Neural crest cell (in vitro differentiated cells): ENCODE data around the gene CLCN7. TPM values are rescaled to one million over a fixed set of nuclear protein-coding genes. Genes with fewer than 3 reads are reported as not detected.

ENCODE experiments used
- DNase-seq: peaks from one replicate; pipeline ENCODE4 v3.0.0; 2021; ENCODE audit warnings: low read depth, mixed read lengths, low spot score
- H3K27ac Mint-ChIP-seq: one replicate; pipeline ENCODE4 v1.8.0; 2021; ENCODE audit warnings: mild to moderate bottlenecking, mixed read lengths; ENCODE audit not compliant: unreplicated experiment
- H3K27me3 Mint-ChIP-seq: 2 replicates; pipeline ENCODE4 v1.8.0; 2021; ENCODE audit warnings: low read depth, mild to moderate bottlenecking, mixed read lengths
- H3K36me3 Mint-ChIP-seq: 2 replicates; pipeline ENCODE4 v1.8.0; 2021; ENCODE audit warnings: low read depth, mild to moderate bottlenecking, mixed read lengths
- H3K4me1 Mint-ChIP-seq: 2 replicates; pipeline ENCODE4 v1.8.0; 2021; ENCODE audit warnings: mixed read lengths
- H3K4me3 Mint-ChIP-seq: one replicate; pipeline ENCODE4 v1.8.0; 2021; ENCODE audit warnings: mild to moderate bottlenecking, mixed read lengths
- H3K9me3 Mint-ChIP-seq: 2 replicates; pipeline ENCODE4 v1.8.0; 2021; ENCODE audit warnings: mixed read lengths
- total RNA-seq: library from RNA; stranded (reverse); gene quantifications from 2 replicates; pipeline ENCODE4 v1.2.1, GENCODE V29; 2021
- TF ChIP-seq, protein P1 (sequence below): fragments of 200-600 bp; sonication (generic); conservative IDR thresholded peaks from 2 replicates; pipeline ENCODE4 v1.5.0; 2021; ENCODE audit warnings: antibody characterized with exemption, mild to moderate bottlenecking

CLCN7 gene
- total RNA-seq, 1 donor from 2014 or later = 82.4 TPM

DNA sequence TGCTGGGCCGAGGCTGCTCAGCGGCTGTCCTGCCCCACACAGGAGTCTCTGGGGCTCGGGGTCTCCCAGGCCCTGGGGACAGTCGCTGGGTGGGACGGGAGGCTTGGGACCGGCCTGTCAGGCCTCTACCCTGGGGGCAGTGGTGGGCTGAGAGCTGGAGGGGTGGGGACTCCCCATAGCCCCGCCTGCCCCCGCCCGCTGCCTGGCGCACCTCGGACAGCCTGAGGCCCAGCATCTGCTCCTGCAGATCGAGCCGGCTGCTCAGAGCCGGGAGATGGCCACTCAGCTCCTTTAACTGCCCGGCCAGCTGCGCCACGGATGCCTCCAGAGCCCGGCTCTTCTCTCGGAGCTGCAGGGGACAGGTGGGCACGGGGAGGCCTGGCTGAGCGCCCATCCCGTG, 37.2 kb downstream of the CLCN7 start:
- no peak overlapping the region for H3K27ac Mint-ChIP-seq
- no peaks in the 10 kb centered on the region for H3K9me3 Mint-ChIP-seq
- DNase-seq = no peak
- H3K4me3 Mint-ChIP-seq = no peak overlapping the region
- no peaks in the 10 kb centered on the region for H3K27me3 Mint-ChIP-seq
- H3K4me1 Mint-ChIP-seq = no peaks in the 10 kb centered on the region
- H3K36me3 Mint-ChIP-seq = no peaks in the 10 kb centered on the region
- TF ChIP-seq, protein P1, sequence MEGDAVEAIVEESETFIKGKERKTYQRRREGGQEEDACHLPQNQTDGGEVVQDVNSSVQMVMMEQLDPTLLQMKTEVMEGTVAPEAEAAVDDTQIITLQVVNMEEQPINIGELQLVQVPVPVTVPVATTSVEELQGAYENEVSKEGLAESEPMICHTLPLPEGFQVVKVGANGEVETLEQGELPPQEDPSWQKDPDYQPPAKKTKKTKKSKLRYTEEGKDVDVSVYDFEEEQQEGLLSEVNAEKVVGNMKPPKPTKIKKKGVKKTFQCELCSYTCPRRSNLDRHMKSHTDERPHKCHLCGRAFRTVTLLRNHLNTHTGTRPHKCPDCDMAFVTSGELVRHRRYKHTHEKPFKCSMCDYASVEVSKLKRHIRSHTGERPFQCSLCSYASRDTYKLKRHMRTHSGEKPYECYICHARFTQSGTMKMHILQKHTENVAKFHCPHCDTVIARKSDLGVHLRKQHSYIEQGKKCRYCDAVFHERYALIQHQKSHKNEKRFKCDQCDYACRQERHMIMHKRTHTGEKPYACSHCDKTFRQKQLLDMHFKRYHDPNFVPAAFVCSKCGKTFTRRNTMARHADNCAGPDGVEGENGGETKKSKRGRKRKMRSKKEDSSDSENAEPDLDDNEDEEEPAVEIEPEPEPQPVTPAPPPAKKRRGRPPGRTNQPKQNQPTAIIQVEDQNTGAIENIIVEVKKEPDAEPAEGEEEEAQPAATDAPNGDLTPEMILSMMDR = no peak

DNA sequence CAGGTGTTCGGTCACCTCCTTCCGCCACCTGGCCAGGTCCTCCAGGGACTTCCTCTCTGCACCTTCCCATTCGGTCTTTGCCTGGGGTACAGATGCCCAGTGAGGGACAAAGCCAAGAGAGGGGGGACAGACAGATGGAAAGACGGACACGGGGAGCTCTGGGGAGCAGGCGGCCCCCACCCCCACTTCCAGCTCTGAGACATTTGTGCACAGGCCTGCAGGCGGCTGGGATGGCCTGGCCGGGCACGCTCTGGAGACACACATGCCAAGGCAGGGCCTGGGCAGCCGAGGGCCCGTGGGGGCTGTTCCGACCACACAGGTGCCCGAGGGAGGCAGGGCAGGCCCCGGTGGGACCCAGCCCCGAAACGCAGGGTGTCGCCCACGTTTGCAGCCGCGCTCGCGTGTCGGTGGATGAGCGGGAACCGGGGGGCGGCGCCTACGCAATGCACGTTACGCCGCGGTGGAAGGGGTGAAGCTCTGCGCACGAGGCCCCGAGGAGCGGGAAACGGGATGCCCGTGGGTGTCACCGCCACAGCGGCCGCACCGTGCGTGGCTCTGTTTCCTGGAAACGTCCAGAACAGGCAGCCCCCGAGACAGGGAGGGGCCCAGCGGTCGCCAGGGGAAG, 38.0 kb downstream of the CLCN7 start:
- DNase-seq = no peak
- Mint-ChIP-seq H3K9me3 (no peaks in the 10 kb centered on the region), H3K36me3 (no peaks in the 10 kb centered on the region), H3K4me1 (no peaks in the 10 kb centered on the region), H3K27ac (no peak overlapping the region), H3K27me3 (no peaks in the 10 kb centered on the region), H3K4me3 (no peak overlapping the region)
- TF ChIP-seq, protein P1 = no peak

DNA sequence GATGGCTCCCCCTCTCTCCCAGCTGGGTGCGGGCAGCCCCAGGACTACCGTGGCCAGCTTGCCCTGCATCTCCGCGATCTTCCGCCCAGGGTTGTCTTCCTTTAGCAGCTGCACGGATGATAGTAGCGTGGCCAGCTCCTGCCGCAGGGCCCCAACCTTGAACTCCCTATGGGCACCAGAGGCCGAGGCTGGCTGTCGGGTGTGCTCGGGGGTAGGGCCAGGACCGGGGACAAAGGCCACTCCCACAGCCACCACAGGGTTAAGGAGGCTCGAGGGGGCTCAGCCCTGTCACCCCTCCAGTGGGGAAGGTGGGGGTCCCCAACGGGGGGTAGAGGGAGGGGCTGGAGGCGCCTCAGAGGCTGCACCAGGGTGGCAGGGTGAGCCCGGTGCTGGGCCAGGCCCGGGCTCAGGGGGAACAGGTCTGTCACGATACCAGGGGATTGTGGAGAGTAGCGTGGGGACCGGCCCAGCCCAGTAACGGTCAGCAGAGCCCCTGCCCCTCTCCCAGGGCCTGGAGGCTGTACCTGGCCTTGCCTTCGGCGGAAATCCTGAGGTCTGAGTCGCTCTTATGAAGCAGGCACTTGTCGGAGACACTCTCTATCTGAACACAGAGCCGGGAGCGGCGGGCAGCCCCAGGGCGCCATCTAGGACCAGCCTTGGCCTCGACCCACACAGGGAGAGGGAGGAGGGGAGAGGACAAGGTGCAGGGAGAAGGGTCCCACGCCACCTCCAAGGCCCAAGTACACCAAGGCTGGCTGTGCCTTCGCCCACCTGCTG, 38.7 kb downstream of the CLCN7 start:
- Mint-ChIP-seq H3K27me3 (no peaks in the 10 kb centered on the region), H3K4me3 (no peak overlapping the region)

DNA sequence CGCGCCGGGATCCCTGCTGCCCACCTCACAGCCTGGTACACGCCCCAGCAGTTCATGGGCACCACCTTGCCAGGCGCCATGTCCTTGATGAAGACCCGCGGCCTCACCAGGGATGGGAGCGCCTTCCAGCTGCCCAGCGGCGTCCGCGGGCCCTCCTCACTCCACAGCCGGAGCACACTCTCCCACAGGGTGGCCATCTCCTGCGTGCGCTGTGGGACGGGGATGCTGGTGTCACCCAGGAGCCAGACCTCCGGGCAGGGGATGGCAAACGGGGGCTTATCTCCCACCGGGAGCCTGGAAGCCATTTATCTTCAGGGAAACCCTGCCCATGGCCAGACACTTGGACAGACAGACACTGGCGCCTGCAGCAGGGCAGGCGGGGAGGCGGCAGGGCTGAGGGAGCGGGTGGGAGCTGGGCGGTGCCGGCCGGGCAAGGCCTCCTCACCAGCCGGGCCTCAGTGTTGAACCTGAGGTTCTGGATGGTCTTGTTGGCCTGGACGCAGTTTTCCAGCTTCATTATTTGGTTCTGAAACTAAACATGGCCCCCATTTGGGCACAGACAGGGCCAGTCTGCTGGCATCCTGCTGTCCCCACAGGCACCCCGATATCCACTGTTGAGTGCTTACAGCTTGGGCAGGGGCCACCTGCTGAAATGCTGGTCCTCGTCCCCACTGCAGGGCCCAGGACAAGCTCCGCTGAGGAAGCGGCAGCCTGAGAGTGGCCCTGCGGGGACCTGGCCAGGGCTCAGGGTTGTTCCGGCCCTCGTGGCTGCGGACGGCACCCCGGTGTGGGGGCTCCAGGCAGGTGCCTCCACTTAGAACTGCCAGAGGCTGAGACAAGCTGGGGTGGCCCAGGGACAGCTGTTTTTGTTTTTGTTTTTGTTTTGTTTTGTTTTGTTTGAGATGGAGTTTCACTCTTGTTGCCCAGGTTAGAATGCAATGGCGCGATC, 39.9 kb downstream of the CLCN7 start:
- DNase-seq = no peak
- H3K4me3 Mint-ChIP-seq = no peak overlapping the region
- no peaks in the 10 kb centered on the region for H3K4me1 Mint-ChIP-seq
- no peaks in the 10 kb centered on the region for H3K9me3 Mint-ChIP-seq
- no peak overlapping the region for H3K27ac Mint-ChIP-seq
- TF ChIP-seq, protein P1 = no peak
- no peaks in the 10 kb centered on the region for H3K36me3 Mint-ChIP-seq
- no peaks in the 10 kb centered on the region for H3K27me3 Mint-ChIP-seq

More for the DNA sequence above, 38.7 kb downstream of the CLCN7 start:
- H3K36me3 Mint-ChIP-seq = no peaks in the 10 kb centered on the region
- no peaks in the 10 kb centered on the region for H3K9me3 Mint-ChIP-seq
- TF ChIP-seq, protein P1 = no peak
- no peak overlapping the region for H3K27ac Mint-ChIP-seq
- no peaks in the 10 kb centered on the region for H3K4me1 Mint-ChIP-seq
- no peak for DNase-seq

DNA sequence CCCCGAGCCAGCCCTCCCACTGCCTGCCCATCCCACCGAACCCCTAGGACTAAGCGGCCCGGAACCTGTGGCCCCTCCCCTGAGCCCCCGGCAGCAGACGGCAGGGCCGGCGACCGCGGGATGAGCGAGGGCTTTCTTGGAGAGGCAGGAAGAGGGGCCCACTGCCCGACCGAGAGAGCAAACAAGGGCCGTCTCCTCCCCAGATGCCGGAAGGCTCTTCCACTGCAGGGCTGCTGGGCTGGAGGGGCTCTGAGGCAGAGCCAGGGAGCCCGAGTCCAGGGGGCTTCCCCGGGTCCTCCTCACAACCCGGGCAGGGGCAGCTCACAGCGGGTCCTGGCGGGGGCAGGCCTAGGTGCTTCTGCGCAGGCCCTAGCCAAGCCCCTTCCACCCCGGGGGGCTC, 41.1 kb downstream of the CLCN7 start:
- Mint-ChIP-seq H3K36me3 (no peaks in the 10 kb centered on the region), H3K27me3 (no peaks in the 10 kb centered on the region), H3K4me1 (no peaks in the 10 kb centered on the region), H3K27ac (no peak overlapping the region), H3K4me3 (no peak overlapping the region), H3K9me3 (no peaks in the 10 kb centered on the region)
- no peak for DNase-seq
- TF ChIP-seq, protein P1 = no peak
